Subcutaneous abdominal adipose tissue (tissue), 5 donors: ENCODE measurements around the gene TYROBP.
"Not testable (repeated sequence)": the region's sequence is repeated elsewhere in the genome, so short reads cannot be mapped to it uniquely, and the experiment has no call there.

Experiments
- H3K27ac ChIP-seq: one replicate; pipeline ENCODE4 v1.7.0; 2013; ENCODE audit warnings: low read depth, mild to moderate bottlenecking, inconsistent platforms, low read length, moderate library complexity
- H3K27me3 ChIP-seq, 5 donors: one replicate each; pipeline ENCODE4 v1.7.0; 2013; ENCODE audit warnings: low read length in 5 of 5, inconsistent platforms in 1 of 5; ENCODE audit not compliant: control insufficient read depth in 5 of 5, insufficient read depth in 4 of 5
- H3K36me3 ChIP-seq, 5 donors: one replicate each; pipeline ENCODE4 v1.7.0; 2013; ENCODE audit warnings: low read length in 5 of 5; ENCODE audit not compliant: control insufficient read depth in 5 of 5, insufficient read depth in 5 of 5
- H3K4me1 ChIP-seq, 5 donors: one replicate each; pipeline ENCODE4 v1.7.0; 2013; ENCODE audit warnings: low read length in 5 of 5, mild to moderate bottlenecking in 3 of 5, moderate library complexity in 1 of 5; ENCODE audit not compliant: control insufficient read depth in 5 of 5, insufficient read depth in 5 of 5
- H3K4me3 ChIP-seq, 5 donors: one replicate each; pipeline ENCODE4 v1.7.0; 2013; ENCODE audit warnings: low read length in 5 of 5, low read depth in 1 of 5
- H3K9ac ChIP-seq, 5 donors: one replicate each; pipeline ENCODE4 v1.7.0; 2013; ENCODE audit warnings: low read length in 5 of 5, mild to moderate bottlenecking in 4 of 5, moderate library complexity in 3 of 5
- H3K9me3 ChIP-seq, 5 donors: one replicate each; pipeline ENCODE4 v1.7.0; 2013; ENCODE audit warnings: low read length in 5 of 5; ENCODE audit not compliant: control insufficient read depth in 5 of 5
- donor health status: healthy.
- donor health status: healthy.
- donor health status: healthy.
- donor health status: healthy.
- donor health status: healthy.

Gene TYROBP

DNA sequence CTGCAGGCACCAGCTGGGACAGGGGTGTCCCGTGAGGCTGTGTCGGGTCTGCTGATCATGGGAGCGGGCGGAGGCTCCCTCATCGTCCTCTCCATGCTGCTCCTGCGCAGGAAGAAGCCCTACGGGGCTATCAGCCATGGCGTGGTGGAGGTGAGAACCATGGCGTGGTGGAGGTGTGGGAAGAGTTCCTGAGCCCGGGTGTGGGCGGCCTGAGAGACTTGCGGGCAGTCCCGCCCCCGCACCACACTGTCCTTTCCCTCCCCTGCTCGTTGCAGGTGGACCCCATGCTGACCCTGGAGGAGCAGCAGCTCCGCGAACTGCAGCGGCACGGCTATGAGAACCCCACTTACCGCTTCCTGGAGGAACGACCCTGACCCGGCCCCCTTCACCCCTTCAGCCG is 29.0 kb downstream of the TYROBP start:
- Histone ChIP-seq H3K36me3 (no peaks in the 10 kb centered on the region), H3K9ac (no peak overlapping the region), H3K4me1 (peaks cover 0 to 3% (median 0%) of the 10 kb centered on the region in 5 donors), H3K27ac (no peak overlapping the region), H3K27me3 (peaks cover 0 to 9% (median 0%) of the 10 kb centered on the region in 5 donors), H3K9me3 (no peaks in the 10 kb centered on the region), H3K4me3 (no peak overlapping the region)

DNA sequence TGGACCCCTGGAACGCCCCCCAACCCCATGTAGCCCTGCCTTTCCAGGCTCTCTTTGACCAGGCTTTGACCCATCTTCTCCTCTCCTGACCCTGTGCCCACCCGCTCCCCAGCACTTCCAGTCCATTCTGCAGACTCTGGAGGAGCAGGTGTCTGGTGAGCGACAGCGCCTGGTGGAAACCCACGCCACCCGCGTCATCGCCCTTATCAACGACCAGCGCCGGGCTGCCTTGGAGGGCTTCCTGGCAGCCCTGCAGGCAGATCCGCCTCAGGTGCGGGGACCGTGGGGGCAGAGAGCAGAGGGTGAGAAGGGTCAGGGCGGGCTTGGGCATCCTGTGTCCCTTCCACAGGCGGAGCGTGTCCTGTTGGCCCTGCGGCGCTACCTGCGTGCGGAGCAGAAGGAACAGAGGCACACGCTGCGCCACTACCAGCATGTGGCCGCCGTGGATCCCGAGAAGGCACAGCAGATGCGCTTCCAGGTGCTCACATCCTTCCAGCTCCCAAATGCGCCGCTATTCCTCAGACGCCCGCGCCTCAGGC is 33.6 kb downstream of the TYROBP start:
- H3K4me1 ChIP-seq: peaks cover 0 to 9% (median 8%) of the 10 kb centered on the region in 5 donors
- H3K4me3 ChIP-seq: no peak overlapping the region
- no peaks in the 10 kb centered on the region for H3K9me3 ChIP-seq
- H3K9ac ChIP-seq: no peak overlapping the region
- H3K27ac ChIP-seq: no peak overlapping the region
- no peaks in the 10 kb centered on the region for H3K36me3 ChIP-seq
- peaks cover 0 to 35% (median 25%) of the 10 kb centered on the region in 5 donors for H3K27me3 ChIP-seq

DNA sequence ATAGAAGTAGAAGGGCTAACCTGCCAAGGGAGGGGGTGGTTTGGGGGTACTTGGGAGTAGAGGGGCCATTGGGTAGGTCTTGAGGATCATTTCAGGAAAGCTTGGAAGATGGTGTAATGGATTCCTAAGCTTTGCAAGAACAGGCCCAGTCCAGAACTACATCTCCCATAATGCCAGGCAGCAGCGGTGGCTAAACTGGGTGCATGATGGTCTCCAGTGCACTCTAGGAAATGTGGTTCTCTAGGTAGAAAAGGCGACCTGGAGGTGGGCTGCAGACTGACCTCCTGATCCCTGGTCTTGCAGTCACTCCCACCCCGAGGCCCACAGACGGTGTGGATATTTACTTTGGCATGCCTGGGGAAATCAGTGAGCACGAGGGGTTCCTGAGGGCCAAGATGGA is 35.9 kb downstream of the TYROBP start:
- Histone ChIP-seq H3K4me1 (peaks cover 0 to 23% (median 21%) of the 10 kb centered on the region in 5 donors), H3K27me3 (peaks cover 3 to 31% (median 30%) of the 10 kb centered on the region in 5 donors), H3K9ac (no peak overlapping the region), H3K9me3 (no peaks in the 10 kb centered on the region), H3K27ac (no peak overlapping the region), H3K4me3 (no peak overlapping the region), H3K36me3 (no peaks in the 10 kb centered on the region)

DNA sequence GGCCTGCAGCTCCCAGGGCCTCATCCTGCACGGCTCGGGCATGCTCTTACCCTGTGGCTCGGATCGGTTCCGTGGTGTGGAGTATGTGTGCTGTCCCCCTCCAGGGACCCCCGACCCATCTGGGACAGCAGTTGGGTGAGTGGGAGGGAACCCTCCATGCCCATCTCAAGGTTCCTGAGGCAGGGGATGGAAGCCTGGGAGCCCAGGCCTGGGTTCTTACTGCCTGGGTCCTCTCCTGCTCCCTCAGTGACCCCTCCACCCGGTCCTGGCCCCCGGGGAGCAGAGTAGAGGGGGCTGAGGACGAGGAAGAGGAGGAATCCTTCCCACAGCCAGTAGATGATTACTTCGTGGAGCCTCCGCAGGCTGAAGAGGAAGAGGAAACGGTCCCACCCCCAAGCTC is 36.5 kb downstream of the TYROBP start:
- no peaks in the 10 kb centered on the region for H3K36me3 ChIP-seq
- H3K27ac ChIP-seq: no peak overlapping the region
- H3K4me3 ChIP-seq: no peak overlapping the region
- H3K27me3 ChIP-seq: peaks cover 3 to 33% (median 30%) of the 10 kb centered on the region in 5 donors
- no peak overlapping the region for H3K9ac ChIP-seq
- H3K4me1 ChIP-seq: peaks cover 0 to 23% (median 21%) of the 10 kb centered on the region in 5 donors
- H3K9me3 ChIP-seq: no peaks in the 10 kb centered on the region

DNA sequence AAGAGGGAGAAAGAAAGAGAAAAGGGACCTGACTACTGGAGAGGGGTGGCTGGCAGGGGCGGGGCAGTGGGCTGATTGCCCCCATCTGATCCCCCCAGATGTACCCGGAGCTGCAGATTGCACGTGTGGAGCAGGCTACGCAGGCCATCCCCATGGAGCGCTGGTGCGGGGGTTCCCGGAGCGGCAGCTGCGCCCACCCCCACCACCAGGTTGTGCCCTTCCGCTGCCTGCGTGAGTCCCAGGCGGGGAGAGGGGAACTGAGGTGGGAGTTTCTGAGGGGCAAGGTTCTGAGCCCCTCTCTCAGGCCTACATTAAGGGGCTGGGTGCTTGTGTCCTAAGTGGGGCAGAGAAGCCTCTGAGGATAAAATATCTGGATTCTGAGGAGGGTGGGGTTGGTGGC is 37.3 kb downstream of the TYROBP start:
- no peaks in the 10 kb centered on the region for H3K36me3 ChIP-seq
- H3K4me3 ChIP-seq: no peak overlapping the region
- peaks cover 0 to 23% (median 21%) of the 10 kb centered on the region in 5 donors for H3K4me1 ChIP-seq
- H3K9ac ChIP-seq: no peak overlapping the region
- no peak overlapping the region for H3K27ac ChIP-seq
- H3K9me3 ChIP-seq: no peaks in the 10 kb centered on the region
- H3K27me3 ChIP-seq: peaks cover 8 to 36% (median 33%) of the 10 kb centered on the region in 5 donors

DNA sequence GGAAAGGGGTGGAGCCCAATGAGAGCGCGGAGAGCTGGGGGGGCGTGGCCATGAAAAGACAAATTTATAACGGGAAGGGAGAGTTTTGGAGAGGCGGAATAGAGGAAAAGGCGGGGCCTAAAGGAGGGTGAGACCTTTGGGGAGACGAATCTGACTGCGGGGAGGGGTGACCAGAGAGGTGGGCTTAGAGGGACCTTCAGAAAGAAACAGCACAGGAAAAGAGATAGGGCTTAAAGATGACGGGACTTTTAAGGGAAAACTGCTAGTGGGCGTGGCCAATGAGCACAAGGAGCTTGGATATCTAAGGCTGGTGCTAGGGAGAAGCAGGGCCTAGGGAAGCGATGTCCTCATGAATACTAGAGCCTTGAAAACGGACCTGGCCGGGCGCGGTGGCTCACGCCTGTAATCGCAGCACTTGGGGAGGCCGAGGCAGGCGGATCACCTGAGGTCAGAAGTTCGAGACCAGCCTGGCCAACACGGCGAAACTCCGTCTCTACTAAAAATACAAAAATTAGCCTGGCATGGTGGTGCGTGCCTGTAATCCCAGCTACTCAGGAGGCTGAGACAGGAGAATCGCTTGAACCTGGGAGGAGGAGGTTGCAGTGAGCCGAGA is 37.9 kb downstream of the TYROBP start:
- H3K27ac ChIP-seq, H3K36me3 ChIP-seq, H3K9me3 ChIP-seq, H3K9ac ChIP-seq: not testable (repeated sequence)
- peaks cover 0 to 23% (median 21%) of the 10 kb centered on the region in 5 donors for H3K4me1 ChIP-seq
- H3K27me3 ChIP-seq: peaks cover 12 to 42% (median 38%) of the 10 kb centered on the region in 5 donors
- peak overlapping the region in 1 of 5 donors; percentile 48 for H3K4me3 ChIP-seq

DNA sequence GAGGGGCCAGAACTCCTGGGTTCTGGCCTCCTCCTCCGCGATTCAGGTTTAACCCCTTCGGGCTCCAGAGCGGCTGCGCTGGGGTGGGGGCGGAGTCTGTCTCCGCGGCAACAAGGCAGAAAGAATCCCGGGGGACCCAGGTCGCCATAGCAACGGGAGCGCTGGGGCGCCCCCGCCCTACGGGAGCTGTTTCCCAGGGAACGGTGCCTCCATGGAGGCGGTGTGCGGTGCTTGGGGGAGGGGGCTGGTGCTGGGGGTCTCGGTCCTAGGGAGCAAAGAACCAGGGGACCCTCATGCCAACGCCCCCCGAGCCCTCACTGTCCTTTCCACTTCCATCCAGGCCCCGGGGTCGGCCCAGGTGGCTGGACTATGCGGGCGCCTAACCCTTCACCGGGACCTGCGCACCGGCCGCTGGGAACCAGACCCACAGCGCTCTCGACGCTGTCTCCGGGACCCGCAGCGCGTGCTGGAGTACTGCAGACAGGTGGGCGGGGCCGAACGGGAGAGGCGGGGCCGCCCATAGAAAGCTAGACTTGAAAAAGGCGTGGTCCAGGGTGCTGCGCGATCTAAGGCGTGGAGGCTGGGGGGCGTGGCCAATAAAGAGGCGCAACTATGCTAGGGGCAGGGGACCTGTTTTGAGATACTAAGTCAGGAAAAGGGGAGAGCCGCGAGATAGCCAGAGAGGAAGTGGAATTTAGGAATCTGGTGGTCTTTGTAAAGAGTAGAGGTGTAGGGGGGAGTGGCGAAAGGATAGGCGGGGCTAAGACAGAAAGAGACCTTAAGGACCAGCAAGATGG is 38.6 kb downstream of the TYROBP start:
- H3K4me1 ChIP-seq: peaks cover 0 to 23% (median 21%) of the 10 kb centered on the region in 5 donors
- H3K36me3 ChIP-seq: no peaks in the 10 kb centered on the region
- no peak overlapping the region for H3K9ac ChIP-seq
- peaks cover 15 to 42% (median 38%) of the 10 kb centered on the region in 5 donors for H3K27me3 ChIP-seq
- H3K27ac ChIP-seq: no peak overlapping the region
- peak overlapping the region in 3 of 5 donors; percentile 17 to 61 (median 20) for H3K4me3 ChIP-seq
- no peaks in the 10 kb centered on the region for H3K9me3 ChIP-seq

DNA sequence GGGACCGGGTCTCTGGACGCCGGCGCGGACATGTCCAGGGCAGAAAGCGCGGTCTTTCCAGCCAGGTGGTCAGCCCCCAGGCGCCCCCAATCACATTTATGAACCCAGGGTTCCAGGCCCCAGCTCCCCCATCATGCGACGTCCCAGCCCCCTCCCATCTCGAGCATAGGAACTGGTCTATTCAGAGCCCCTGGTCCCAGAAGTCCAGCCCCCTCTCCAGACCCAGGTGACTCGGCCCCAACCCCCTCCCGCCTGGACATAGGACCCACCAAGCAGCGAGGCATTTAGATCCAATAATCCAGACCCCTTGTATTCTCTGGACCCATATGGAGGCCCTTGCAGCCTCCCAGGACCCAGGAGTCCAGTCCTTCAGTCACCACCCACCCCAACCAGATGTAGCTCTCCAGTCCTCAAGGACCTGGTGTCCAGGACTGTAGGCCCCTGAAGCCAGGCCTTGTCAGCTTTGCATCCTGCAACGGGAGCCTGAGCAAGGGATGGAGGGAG is 39.2 kb downstream of the TYROBP start:
- no peaks in the 10 kb centered on the region for H3K9me3 ChIP-seq
- peak overlapping the region in 1 of 5 donors; percentile 6 for H3K9ac ChIP-seq
- H3K27me3 ChIP-seq: peaks cover 16 to 42% (median 38%) of the 10 kb centered on the region in 5 donors
- no peaks in the 10 kb centered on the region for H3K36me3 ChIP-seq
- no peak overlapping the region for H3K27ac ChIP-seq
- peak overlapping the region in 4 of 5 donors; percentile 24 to 61 (median 36) for H3K4me3 ChIP-seq
- H3K4me1 ChIP-seq: peaks cover 0 to 23% (median 21%) of the 10 kb centered on the region in 5 donors

DNA sequence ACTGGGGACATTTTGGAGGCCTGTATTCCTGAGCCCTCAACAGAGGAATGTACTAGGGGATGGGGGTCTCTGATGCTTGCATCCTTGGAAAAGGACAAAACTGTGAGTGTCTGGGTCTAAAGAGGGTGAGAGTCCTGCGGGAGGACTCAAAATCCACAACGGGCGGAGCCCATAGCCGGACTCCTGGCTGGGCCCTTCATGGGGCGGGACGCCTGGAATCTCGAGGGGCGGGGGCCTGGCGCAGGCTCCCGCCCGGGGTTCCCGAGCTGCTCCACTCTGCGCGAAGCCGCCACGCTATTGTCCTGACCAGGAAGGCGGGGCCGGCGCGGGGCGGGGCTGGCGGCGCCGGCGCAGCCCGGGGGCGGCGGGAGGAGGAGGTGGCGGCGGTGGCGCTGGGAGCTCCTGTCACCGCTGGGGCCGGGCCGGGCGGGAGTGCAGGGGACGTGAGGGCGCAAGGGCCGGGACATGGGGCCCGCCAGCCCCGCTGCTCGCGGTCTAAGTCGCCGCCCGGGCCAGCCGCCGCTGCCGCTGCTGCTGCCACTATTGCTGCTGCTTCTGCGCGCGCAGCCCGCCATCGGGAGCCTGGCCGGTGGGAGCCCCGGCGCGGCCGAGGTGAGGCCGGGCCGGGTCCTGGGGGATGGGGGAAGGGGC is 39.8 kb downstream of the TYROBP start, which contains the start of gene APLP1:
Gene APLP1, plus strand, starts transcription at position 403 of the 651 bp plus-strand sequence. Its CDS starts 63 bp downstream, at position 466.
- Histone ChIP-seq H3K9ac (peak within 1 kb of the TSS in 1 of 5 donors; percentile 6), H3K9me3 (no peaks in the 10 kb centered on the region), H3K27ac (no peak within 1 kb of the TSS), H3K36me3 (no peaks in the 10 kb centered on the region), H3K27me3 (peaks cover 16 to 42% (median 38%) of the 10 kb centered on the region in 5 donors), H3K4me1 (peaks cover 0 to 23% (median 21%) of the 10 kb centered on the region in 5 donors), H3K4me3 (peak within 1 kb of the TSS in 4 of 5 donors; percentile 24 to 61 (median 36))
